ENCODE results near the gene CAPS.

Gene CAPS

GRCh38 chr19:5935473-5936291 lies 21.6 kb downstream of the CAPS start:
- no peak for TF ChIP-seq CTCF (IDR thresholded peaks at IDR 0.05; ENCODE audit: low read depth, low read length)
- H3K4me3 ChIP-seq (replicated peaks in 1 of 2; ENCODE audit: low read depth in 2 of 2, low read length in 2 of 2) = no peak overlapping the region
- no peak for DNase-seq (ENCODE audit: low read depth in 2 of 2)

- no peak overlapping the region for H3K4me3 ChIP-seq (replicated peaks in 1 of 2; ENCODE audit: low read depth in 2 of 2, low read length in 2 of 2)
- TF ChIP-seq CTCF (IDR thresholded peaks at IDR 0.05; ENCODE audit: low read depth, low read length) = no peak
- DNase-seq (ENCODE audit: low read depth in 2 of 2) = no peak
These were observed 22.2 kb downstream of the CAPS start for GRCh38 chr19:5936292-5936592.

- DNase-seq (ENCODE audit: low read depth in 2 of 2) = no peak
- no peak for TF ChIP-seq CTCF (IDR thresholded peaks at IDR 0.05; ENCODE audit: low read depth, low read length)
These were observed 23.5 kb downstream of the CAPS start for GRCh38 chr19:5937550-5937949.

GRCh38 chr19:5940260-5941208 lies 26.5 kb downstream of the CAPS start:
- DNase-seq (ENCODE audit: low read depth in 2 of 2) = no peak
- TF ChIP-seq CTCF (IDR thresholded peaks at IDR 0.05; ENCODE audit: low read depth, low read length) = no peak
- H3K4me3 ChIP-seq (replicated peaks in 1 of 2; ENCODE audit: low read depth in 2 of 2, low read length in 2 of 2) = no peak overlapping the region

More at GRCh38 chr19:5937550-5937949, 23.5 kb downstream of the CAPS start:
- no peak overlapping the region for H3K4me3 ChIP-seq (replicated peaks in 1 of 2; ENCODE audit: low read depth in 2 of 2, low read length in 2 of 2)

- no peak for TF ChIP-seq CTCF (IDR thresholded peaks at IDR 0.05; ENCODE audit: low read depth, low read length)
- no peak for DNase-seq (ENCODE audit: low read depth in 2 of 2)
- H3K4me3 ChIP-seq (replicated peaks in 1 of 2; ENCODE audit: low read depth in 2 of 2, low read length in 2 of 2) = no peak overlapping the region
These were observed 27.6 kb downstream of the CAPS start for GRCh38 chr19:5941673-5942072.

GRCh38 chr19:5943045-5943444 lies 29.0 kb downstream of the CAPS start:
- no peak for DNase-seq (ENCODE audit: low read depth in 2 of 2)
- H3K4me3 ChIP-seq (replicated peaks in 1 of 2; ENCODE audit: low read depth in 2 of 2, low read length in 2 of 2) = no peak overlapping the region
- no peak for TF ChIP-seq CTCF (IDR thresholded peaks at IDR 0.05; ENCODE audit: low read depth, low read length)

Data from cardiac fibroblast (primary cell).